ENCODE measurements around the gene DERA. TPM values are rescaled to one million over a fixed set of nuclear protein-coding genes. Genes with fewer than 3 reads are reported as not detected.
"Not testable (repeated sequence)": the region's sequence is repeated elsewhere in the genome, so short reads cannot be mapped to it uniquely, and the experiment has no call there.

DERA gene
- 16.9 TPM for total RNA-seq
- long read RNA-seq, transcript DERA-201 (9 exons, 1,705 nt): major isoform, 36 of 43 reads
- long read RNA-seq, partial matches to known transcripts: 3 of 43 reads
- long read RNA-seq, other reads (novel, unspliced or antisense): 1 of 43 reads

GRCh38 chr12:15910864-15911721 lies at the start of gene DERA:
TSS of gene DERA (plus strand) at chr12:15911332. CDS start at chr12:15911384, 52 bp downstream.
- intact Hi-C loops (cut with micrococcal nuclease): no loop called here
- peak; percentile 100 for ATAC-seq
- peak; percentile 92 for DNase-seq

- DNase-seq: no peak
- ATAC-seq: no peak
- intact Hi-C loops (cut with micrococcal nuclease): no loop called here
These were observed 49.7 kb upstream of the DERA start for GRCh38 chr12:15861404-15861803.

GRCh38 chr12:15862840-15863239 lies 48.3 kb upstream of the DERA start:
- DNase-seq: no peak
- intact Hi-C loops (cut with micrococcal nuclease): no loop called here
- no peak for ATAC-seq

GRCh38 chr12:15863372-15863771 lies 47.8 kb upstream of the DERA start:
- ATAC-seq: no peak
- intact Hi-C loops (cut with micrococcal nuclease): no loop called here
- no peak for DNase-seq

GRCh38 chr12:15863984-15864383 lies 47.1 kb upstream of the DERA start:
- intact Hi-C loops (cut with micrococcal nuclease): no loop called here
- DNase-seq: no peak
- no peak for ATAC-seq

- ATAC-seq: no peak
- DNase-seq: no peak
- intact Hi-C loops (cut with micrococcal nuclease): no loop called here
These were observed 42.9 kb upstream of the DERA start for GRCh38 chr12:15868186-15868585.

- intact Hi-C loops (cut with micrococcal nuclease): no loop called here
- DNase-seq (no peak), ATAC-seq (no peak)
These were observed 37.6 kb upstream of the DERA start for GRCh38 chr12:15873556-15873955.

- intact Hi-C loops (cut with micrococcal nuclease); DNase-seq; ATAC-seq: not testable (repeated sequence)
These were observed 36.5 kb upstream of the DERA start for GRCh38 chr12:15874556-15875145.

GRCh38 chr12:15875863-15876262 lies 35.3 kb upstream of the DERA start:
- DNase-seq (no peak), ATAC-seq (no peak)
- intact Hi-C loops (cut with micrococcal nuclease): no loop called here

GRCh38 chr12:15879413-15879812 lies 31.7 kb upstream of the DERA start:
- DNase-seq (no peak), ATAC-seq (no peak)
- intact Hi-C loops (cut with micrococcal nuclease): no loop called here

GRCh38 chr12:15880721-15881120 lies 30.4 kb upstream of the DERA start:
- intact Hi-C loops (cut with micrococcal nuclease): no loop called here
- no peak for ATAC-seq

GRCh38 chr12:15882118-15882971 lies 28.8 kb upstream of the DERA start, which contains the start of gene STRAP:
TSS of gene STRAP (plus strand) at chr12:15882387. CDS start at chr12:15882708, 321 bp downstream.
- DNase-seq (peak; percentile 97), ATAC-seq (peak; percentile 97)
- intact Hi-C loops (cut with micrococcal nuclease): no loop called here

More at GRCh38 chr12:15880721-15881120, 30.4 kb upstream of the DERA start:
- DNase-seq: no peak

GRCh38 chr12:15883536-15883935 lies 27.6 kb upstream of the DERA start:
- no peak for DNase-seq
- ATAC-seq: no peak
- intact Hi-C loops (cut with micrococcal nuclease): no loop called here

GRCh38 chr12:15886372-15887042 lies 24.6 kb upstream of the DERA start:
- intact Hi-C loops (cut with micrococcal nuclease): no loop called here
- no peak for DNase-seq
- peak; percentile 12 for ATAC-seq

- ATAC-seq: peak; percentile 53
- intact Hi-C loops (cut with micrococcal nuclease): no loop called here
- DNase-seq: no peak
These were observed 23.9 kb upstream of the DERA start for GRCh38 chr12:15887043-15887817.

- no peak for ATAC-seq
- intact Hi-C loops (cut with micrococcal nuclease): no loop called here
- DNase-seq: no peak
These were observed 18.4 kb upstream of the DERA start for GRCh38 chr12:15892645-15893259.

GRCh38 chr12:15893260-15893659 lies 17.9 kb upstream of the DERA start:
- DNase-seq: no peak
- no peak for ATAC-seq
- intact Hi-C loops (cut with micrococcal nuclease): no loop called here

- DNase-seq (no peak), ATAC-seq (no peak)
- intact Hi-C loops (cut with micrococcal nuclease): no loop called here
These were observed 14.3 kb upstream of the DERA start for GRCh38 chr12:15896867-15897266.
